HG02852 (cell line): ENCODE results near the gene EID3.

Experiments used
- ATAC-seq: cut with Tn5 transposase; IDR thresholded peaks from one replicate; pipeline ENCODE4 v1.9.1; 2021; ENCODE audit warnings: mild to moderate bottlenecking, moderate library complexity; ENCODE audit not compliant: unreplicated experiment

The EID3 gene

DNA sequence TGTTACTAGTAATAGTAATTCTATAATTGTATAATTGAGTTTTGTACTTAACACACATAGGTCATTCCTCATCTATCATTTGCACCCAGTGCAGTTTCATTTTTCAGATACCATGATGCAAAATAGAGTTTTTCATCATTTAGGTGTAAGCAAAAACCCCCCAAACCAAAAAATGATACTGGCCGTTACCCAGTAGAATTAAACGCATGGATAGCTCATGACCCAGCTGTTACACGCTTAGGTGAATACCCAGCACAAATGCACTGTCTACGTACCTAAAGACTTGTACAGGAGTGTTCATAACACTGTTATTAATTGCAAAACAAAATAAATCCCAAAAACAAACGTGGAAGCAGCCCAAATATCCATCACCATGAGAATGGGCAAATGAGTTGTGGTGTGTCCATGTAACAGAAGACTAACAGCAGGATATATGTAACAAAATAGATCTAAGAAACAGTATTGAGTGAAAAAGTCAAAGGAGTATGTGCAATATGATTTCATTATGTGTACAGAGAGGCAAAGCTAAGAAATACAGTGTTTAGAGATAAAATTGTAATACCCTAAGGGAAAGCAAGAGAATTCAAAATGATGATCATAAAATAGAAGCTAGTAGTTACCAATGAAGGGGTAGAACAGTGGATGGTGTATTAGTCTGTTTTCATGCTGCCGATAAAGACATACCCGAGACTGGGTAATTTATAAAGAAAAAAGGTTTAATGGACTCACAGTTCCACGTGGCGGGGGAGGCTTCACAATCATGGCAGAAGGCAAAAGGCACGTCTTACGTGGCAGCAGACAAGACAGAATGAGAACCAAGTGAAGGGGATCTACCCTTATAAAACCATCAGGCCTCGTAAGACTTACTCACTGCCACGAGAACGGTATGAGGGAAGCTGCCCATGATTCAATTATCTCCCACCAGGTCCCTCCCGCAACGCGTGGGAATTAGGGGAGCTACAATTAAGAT is 49.8 kb downstream of the EID3 start:
- no peak for ATAC-seq

DNA sequence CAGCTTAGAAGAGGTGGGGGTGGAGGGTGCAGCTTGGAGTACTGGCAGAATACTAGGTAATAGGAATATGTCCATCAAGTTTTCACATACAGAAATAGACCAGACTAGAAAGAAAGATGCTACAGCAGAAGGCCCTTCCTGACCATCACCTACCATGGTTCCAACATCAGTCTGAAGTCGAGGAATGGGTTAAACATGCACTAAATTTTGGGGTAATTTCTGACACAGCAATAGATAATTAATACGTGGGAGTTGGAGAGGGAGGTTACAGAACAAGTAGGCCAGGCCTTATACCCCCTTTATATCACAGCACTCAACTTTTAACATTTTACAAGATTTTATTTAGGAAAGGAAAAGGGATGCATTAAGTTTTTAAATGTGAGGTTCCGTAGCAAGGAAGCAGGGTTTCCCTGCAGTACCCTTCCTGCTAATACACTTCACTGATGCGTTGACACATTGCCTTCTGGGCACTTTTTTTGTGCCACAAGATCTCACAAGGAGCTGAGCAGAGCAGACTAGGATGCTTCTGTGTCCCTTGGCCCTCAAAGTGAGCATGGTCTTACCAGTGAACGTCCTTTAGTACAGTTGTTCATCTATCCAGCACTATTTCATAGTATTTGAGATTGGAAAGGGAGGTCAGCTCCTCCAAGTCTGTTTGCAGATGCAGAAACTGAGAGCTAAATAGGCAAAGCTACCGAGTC is 50.8 kb downstream of the EID3 start:
- ATAC-seq: no peak
